ENCODE data around the gene ADAMTS2.
"Not testable (repeated sequence)": the region's sequence is repeated elsewhere in the genome, so short reads cannot be mapped to it uniquely, and the experiment has no call there.

The ADAMTS2 gene

GRCh38 chr5:179296150-179296821 lies 49.0 kb downstream of the ADAMTS2 start:
- DNase-seq (ENCODE audit: low read depth, low spot score): no peak

DNA sequence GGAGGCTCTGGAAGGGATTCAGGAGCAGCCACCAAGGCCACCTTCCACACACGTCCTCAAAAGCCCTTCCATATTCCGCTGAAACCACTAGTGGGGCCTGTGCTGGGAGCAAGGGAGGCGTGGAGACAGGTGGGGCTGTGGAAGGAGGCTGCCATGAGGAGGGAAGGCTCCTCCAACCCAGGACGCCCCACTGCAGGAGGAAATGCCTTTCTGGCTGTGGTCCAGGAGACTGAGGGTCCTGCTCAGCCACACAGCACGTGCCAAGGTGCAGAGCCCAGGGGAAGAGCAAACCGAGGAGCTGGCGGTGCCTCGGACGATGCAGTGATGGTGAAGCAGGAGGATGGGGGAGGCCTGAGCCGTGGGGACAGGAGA lies 49.5 kb downstream of the ADAMTS2 start:
- DNase-seq (ENCODE audit: low read depth, low spot score): no peak

- no peak for DNase-seq (ENCODE audit: low read depth, low spot score)
Observed at GRCh38 chr5:179294891-179295777, 50.1 kb downstream of the ADAMTS2 start.

DNA sequence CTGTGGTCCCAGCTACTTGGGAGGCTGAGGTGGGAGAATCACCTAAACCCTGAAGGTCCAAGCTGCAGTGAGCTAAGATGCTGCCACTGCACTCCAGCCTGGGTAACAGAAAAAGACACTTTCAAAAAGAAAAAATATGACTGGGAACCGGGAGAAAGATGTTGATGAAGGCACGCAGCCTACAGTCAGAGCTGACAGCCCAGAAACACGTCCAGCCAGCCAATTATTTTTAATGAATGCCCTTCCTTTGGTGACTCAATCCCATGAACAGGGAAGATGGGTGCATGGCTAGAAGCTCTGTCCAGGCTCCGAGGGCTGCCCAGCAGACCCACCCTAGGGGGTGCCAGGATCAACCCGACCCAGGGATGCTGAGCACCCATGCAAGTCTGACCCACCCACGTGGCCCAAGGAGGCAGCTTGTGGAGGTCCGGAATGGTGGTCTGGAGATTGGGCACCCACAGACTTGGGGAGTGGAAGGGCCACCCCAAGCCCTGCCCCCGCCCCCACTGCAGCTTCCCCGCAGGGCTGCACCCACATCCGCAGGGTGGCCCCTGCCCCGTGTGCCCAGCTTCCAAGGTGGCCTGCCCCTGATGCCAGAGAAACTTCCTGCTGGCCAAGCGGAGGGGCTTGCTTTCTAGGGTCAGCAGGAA lies 51.0 kb downstream of the ADAMTS2 start:
- no peak for DNase-seq (ENCODE audit: low read depth, low spot score)

DNA sequence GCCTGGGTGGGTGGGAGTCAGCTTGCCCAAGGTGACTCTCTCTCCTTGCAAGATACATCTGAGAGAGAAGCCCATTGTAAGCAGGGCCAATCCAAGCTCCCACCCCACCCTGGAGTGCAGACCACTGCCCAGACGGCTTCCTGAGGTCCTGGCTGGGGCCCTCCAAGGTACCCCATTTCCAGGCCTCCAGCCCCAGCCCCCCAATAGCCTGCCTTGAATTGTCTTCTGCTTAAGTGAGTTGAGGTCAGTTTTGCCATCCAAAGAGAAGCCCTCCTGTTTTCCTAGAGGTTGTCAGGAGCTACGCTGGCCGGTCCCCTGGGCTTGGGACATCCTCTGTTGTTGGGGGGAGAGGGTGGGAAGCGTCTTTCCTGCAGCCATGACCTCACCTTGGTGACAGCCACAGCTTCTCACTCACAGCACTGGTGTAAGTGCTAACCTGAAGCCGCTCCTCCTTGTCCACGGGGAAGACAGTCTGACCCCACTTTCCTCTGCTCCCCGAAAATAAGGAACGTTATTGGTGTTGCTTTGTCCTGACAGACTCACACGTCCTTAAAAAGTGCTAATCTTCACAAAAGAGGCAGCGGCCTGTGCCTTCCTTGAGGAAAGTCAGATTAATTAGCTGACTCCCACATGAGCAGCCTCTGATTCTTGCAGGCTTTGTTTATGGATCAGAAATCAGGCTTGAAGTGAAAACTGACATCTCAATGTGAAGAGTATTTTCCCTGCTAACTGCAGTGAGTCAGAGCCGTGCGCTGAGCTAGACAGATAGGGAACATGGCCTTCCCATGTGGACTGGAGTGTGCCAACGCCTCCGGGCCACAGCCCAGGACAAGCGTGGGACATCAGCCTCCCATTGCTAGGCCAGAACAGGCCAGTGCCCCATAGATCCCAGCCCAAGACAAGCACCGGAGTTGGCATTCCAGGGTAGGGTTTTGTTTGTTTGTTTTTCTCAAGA lies 52.3 kb downstream of the ADAMTS2 start:
- no peak for DNase-seq (ENCODE audit: low read depth, low spot score)

GRCh38 chr5:179292202-179292601 lies 53.1 kb downstream of the ADAMTS2 start:
- no peak for DNase-seq (ENCODE audit: low read depth, low spot score)

- no peak for DNase-seq (ENCODE audit: low read depth, low spot score)
Observed at GRCh38 chr5:179290681-179291540, 54.4 kb downstream of the ADAMTS2 start.

- no peak for DNase-seq (ENCODE audit: low read depth, low spot score)
Observed at GRCh38 chr5:179289756-179290385, 55.4 kb downstream of the ADAMTS2 start.

DNA sequence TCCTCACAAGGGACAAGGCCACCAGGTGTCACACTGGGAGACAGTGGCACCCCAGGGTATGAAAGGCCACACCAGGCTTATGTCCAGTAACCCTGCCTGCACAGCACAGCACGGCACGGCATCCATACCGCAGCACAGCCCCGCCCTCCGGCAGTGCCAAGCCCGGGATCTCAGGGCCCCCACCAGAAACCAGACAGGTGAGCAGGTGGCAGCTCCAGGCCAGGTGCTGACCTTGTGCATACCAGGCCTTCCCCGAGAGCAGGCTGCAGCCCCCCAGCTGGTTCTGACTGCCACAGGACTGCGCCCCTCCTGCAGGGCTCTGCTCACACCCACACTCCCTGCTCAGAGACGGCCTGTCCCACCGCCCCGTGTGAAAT lies 56.5 kb downstream of the ADAMTS2 start:
- no peak for DNase-seq (ENCODE audit: low read depth, low spot score)

DNA sequence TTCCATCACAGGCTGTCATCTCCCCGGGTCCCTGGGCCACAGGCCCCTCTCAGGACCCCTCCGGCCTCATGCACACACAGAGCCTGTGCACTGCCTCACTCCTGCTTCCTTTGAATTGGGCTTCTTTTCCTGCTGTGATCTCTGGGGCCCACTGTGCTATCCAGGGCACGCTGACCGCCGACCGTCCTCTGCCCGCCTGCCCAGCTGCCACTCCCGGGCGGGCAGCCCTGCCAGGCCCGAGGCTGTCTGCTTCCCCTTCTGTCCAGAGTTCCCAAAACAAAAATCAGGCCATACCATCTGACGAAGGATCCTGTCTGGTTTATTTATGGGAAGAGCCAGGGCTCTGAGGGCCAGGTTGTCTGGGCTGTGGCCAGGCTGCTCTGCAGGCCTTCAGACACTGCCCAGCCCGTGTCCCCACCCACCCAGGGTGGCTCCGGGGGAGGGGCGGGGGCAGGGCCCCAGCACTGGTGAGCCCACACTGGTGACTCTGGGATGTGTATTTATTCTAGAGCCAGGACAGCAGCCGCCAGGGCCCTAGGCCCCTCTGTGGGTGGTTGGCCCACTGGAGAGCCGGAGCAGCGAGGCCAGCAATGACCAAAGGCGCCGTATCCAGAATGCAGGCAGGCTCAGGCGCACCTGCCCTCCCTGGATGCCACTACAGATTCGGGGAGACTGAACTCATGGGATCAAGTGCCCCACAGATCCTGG lies 57.0 kb downstream of the ADAMTS2 start:
- DNase-seq (ENCODE audit: low read depth, low spot score): no peak

- no peak for DNase-seq (ENCODE audit: low read depth, low spot score)
Observed at GRCh38 chr5:179287631-179288030, 57.6 kb downstream of the ADAMTS2 start.

GRCh38 chr5:179287071-179287470 lies 58.2 kb downstream of the ADAMTS2 start:
- DNase-seq (ENCODE audit: low read depth, low spot score): no peak

DNA sequence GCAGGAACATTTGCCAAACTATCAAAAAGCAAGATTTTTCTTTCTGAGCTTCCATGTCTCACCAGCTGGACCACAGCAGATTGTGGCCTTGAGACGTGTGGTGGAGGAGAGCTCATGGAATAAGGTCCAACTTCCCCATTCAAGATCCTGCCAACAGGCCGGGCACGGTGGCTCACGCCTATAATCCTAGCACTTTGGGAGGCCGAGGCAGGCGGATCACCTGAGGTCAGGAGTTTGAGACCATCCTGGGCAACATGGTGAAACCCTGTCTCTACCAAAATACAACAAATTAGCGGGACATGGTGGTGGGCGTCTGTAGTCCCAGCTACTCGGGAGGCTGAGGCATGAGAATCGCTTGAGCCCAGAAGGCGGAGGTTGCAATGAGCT lies 59.5 kb downstream of the ADAMTS2 start:
- DNase-seq (ENCODE audit: low read depth, low spot score): not testable (repeated sequence)

DNA sequence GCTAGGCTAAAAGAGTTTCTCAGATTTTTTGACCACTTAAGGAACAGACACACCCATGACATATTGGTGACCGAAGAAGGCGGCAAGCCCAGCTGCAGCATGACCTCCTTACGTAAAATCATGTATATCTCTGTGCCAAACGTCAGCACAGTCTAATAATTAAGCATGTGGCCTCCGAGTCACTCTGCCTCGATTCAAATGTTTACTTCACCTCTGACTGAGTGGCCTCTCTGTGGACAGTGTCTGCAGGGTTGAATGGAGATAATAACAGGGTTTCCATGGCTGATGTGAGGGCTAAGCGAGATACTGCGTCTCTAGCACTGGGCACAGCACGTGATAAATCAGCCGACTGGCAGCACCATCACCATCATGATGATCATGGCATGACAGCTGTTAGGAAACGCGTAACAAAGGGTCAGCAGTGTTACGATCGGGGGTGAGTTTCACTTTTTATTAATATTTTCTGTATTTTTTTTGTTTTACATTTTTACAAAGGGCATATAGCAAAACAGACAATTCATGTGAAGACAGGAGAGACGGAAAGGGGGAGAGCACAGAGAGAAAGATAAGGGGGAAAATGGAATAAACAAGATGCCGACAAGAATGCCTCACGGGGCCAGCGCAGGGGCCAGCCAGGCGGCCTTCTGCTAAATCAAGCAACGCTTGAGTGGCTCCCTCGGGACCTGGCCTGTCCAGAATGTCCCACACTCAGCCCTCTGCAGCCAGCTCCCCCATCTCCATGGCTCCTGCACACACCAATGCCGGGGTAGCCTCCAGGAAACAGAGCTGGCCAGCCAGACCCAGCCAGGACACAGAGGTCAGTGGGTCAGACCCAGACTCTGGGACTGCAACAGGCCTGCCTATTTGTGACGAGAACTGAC lies 60.3 kb downstream of the ADAMTS2 start:
- no peak for DNase-seq (ENCODE audit: low read depth, low spot score)

DNA sequence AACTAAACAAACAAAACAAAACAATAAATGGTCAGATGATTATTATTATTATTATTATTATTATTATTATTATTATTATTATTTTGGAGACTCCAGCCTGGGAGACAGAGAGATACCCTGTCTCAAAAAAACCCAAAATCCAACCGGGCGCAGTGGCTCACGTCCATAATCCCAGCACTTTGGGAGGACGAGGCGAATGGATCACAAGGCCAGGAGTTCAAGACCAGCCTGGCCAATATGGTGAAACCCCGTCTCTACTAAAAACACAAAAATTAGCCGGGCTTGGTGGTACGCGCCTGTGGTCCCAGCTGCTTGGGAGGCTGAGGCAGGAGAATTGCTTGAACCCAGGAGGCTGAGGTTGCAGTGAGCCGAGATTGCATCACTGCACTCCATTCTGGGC lies 61.4 kb downstream of the ADAMTS2 start:
- not testable (repeated sequence) for DNase-seq (ENCODE audit: low read depth, low spot score)

GRCh38 chr5:179281694-179282093 lies 63.6 kb downstream of the ADAMTS2 start:
- DNase-seq (ENCODE audit: low read depth, low spot score): no peak

DNA sequence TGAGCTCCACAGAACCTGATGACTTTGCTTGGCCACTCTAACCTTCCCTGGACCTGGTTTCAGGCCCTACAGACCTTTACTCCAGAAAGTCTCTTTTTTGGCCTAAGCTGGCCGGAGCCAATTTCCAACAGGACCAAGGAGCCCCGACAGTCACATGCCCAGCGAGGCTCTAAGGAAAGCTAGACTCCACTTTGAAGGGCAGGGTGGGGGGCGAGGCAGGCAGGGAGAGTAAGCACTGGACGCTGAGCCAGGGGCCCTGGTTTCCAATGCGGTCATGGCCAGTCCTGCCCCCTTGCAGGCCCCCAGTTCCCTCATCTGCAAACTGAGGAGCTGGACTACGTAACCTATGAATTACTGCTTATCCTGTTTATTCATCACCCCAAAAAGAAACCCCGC lies 65.2 kb downstream of the ADAMTS2 start:
- no peak for DNase-seq (ENCODE audit: low read depth, low spot score)

GRCh38 chr5:179279347-179280094 lies 65.7 kb downstream of the ADAMTS2 start:
- no peak for DNase-seq (ENCODE audit: low read depth, low spot score)

Data from smooth muscle cell of the brain vasculature (primary cell).